Measurements from ENCODE around the gene FITM1. TPM values are rescaled to one million over a fixed set of nuclear protein-coding genes. Genes with fewer than 3 reads are reported as not detected.

Gene FITM1
- total RNA-seq, 1 donor from 2014 or later = 1.0 TPM

DNA sequence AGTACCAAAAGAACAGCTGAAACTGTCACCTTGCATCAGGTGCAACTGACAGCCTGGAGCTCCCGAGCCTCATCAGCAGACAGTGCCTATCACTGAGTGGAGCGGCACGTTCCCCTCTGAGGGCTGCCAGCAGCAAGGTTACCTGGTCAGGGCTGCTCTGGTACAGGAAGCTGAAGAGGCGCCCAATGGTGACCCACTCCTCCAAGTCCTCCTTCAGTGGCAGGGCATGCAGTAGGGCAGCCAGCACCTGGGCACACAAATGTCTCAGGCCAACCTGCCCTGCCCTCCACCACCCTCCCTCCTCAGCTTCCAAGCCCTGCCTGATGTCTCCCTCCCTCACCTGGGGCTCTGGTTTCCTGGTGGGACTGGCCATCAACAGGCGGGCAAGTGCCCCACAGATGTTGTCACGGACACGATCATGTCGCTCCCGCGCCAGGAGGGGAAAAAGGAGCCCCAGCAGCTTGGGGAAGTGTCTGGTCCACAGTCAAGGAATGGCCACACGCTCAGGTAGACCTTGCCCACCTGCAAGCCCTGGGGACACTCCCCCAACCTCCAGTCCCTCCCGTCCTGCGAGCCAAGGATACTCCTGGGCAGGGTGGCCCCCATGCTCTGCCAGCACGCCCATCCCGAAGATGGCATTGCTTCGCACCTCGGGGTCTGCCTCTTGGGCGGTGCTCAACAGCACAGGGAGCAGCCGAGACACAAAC is 51.1 kb downstream of the FITM1 start:
- Mint-ChIP-seq H3K4me1 (ENCODE audit: low read depth) (no peaks in the 10 kb centered on the region), H3K4me3 (ENCODE audit: low read depth) (no peak overlapping the region), H3K27me3 (ENCODE audit: low read depth) (no peaks in the 10 kb centered on the region), H3K36me3 (ENCODE audit: low read depth) (peaks cover 82% of the 10 kb centered on the region), H3K27ac (no peak overlapping the region), H3K9me3 (no peaks in the 10 kb centered on the region)
- intact Hi-C loops (cut with micrococcal nuclease) = no loop called here
- no peak for DNase-seq (ENCODE audit: low spot score)

Other genes with a start within 250 kb of the FITM1 start
- gene DHRS4, start 176.9 kb upstream of the FITM1 start, total RNA-seq = 17.8 and 22.5 TPM in 2 replicates
- 23.9 and 24.9 TPM in 2 replicates for gene DHRS4L2, start 141.7 kb upstream of the FITM1 start, total RNA-seq
- gene CARMIL3, start 78.7 kb upstream of the FITM1 start, total RNA-seq = 1.3 and 1.7 TPM in 2 replicates
- not detected in 2 replicates for gene CPNE6, start 59.1 kb upstream of the FITM1 start, total RNA-seq
- gene PCK2, start 36.3 kb upstream of the FITM1 start, total RNA-seq = 62.7 and 62.8 TPM in 2 replicates
- 67.2 and 77.3 TPM in 2 replicates for gene DCAF11, start 15.9 kb upstream of the FITM1 start, total RNA-seq
- 1.6 and 1.8 TPM in 2 replicates for gene NRL, start 15.7 kb upstream of the FITM1 start, total RNA-seq
- gene PSME1, start 5.5 kb downstream of the FITM1 start, total RNA-seq = 340 and 342 TPM in 2 replicates
- gene EMC9, start 10.9 kb downstream of the FITM1 start, total RNA-seq = 26.4 and 30.4 TPM in 2 replicates
- 567 TPM in 2 replicates for gene PSME2, start 16.0 kb downstream of the FITM1 start, total RNA-seq
- 80.4 and 92.0 TPM in 2 replicates for gene RNF31, start 16.8 kb downstream of the FITM1 start, total RNA-seq
- 124 and 129 TPM in 2 replicates for gene IRF9, start 30.6 kb downstream of the FITM1 start, total RNA-seq
- 20.0 and 28.2 TPM in 2 replicates for gene REC8, start 41.4 kb downstream of the FITM1 start, total RNA-seq
- 77.0 and 80.4 TPM in 2 replicates for gene IPO4, start 58.2 kb downstream of the FITM1 start, total RNA-seq
- 27.8 and 30.8 TPM in 2 replicates for gene TM9SF1, start 64.8 kb downstream of the FITM1 start, total RNA-seq
- 0.21 TPM in 1 of 2 replicates, not detected in the other for gene TSSK4, start 75.0 kb downstream of the FITM1 start, total RNA-seq
- 80.0 and 82.4 TPM in 2 replicates for gene CHMP4A, start 82.8 kb downstream of the FITM1 start, total RNA-seq
- gene MDP1, start 85.4 kb downstream of the FITM1 start, total RNA-seq = 13.2 and 13.5 TPM in 2 replicates
- gene NEDD8, start 101.7 kb downstream of the FITM1 start, total RNA-seq = 194 and 202 TPM in 2 replicates
- gene GMPR2, start 102.3 kb downstream of the FITM1 start, total RNA-seq = 36.3 and 43.8 TPM in 2 replicates
- 81.1 and 87.3 TPM in 2 replicates for gene TINF2, start 112.0 kb downstream of the FITM1 start, total RNA-seq
- gene TGM1, start 132.5 kb downstream of the FITM1 start, total RNA-seq = 3.4 and 4.4 TPM in 2 replicates
- gene RABGGTA, start 140.9 kb downstream of the FITM1 start, total RNA-seq = 33.9 and 38.4 TPM in 2 replicates
- gene DHRS1, start 169.1 kb downstream of the FITM1 start, total RNA-seq = 9.7 and 10.4 TPM in 2 replicates
- 39.7 and 42.0 TPM in 2 replicates for gene NOP9, start 169.2 kb downstream of the FITM1 start, total RNA-seq
- 19.6 and 24.7 TPM in 2 replicates for gene CIDEB, start 177.3 kb downstream of the FITM1 start, total RNA-seq
- gene LTB4R2, start 179.5 kb downstream of the FITM1 start, total RNA-seq = 7.9 and 9.5 TPM in 2 replicates
- 10.7 and 11.9 TPM in 2 replicates for gene LTB4R, start 180.8 kb downstream of the FITM1 start, total RNA-seq
- gene ADCY4, start 204.4 kb downstream of the FITM1 start, total RNA-seq = 1.5 and 2.3 TPM in 2 replicates
- gene RIPK3, start 209.3 kb downstream of the FITM1 start, total RNA-seq = 13.2 and 15.4 TPM in 2 replicates
- 0.21 TPM in 1 of 2 replicates, not detected in the other for gene NFATC4, start 237.5 kb downstream of the FITM1 start, total RNA-seq